Hepatocyte (in vitro differentiated cells): Measurements from ENCODE around the gene NUMB. TPM values are rescaled to one million over a fixed set of nuclear protein-coding genes. Genes with fewer than 3 reads are reported as not detected.

ENCODE experiments used
- DNase-seq: peaks from one replicate; pipeline ENCODE4 v3.0.0-alpha.2; 2016; ENCODE audit warnings: low spot score
- H2AFZ ChIP-seq: fragments of 200-600 bp; sonication (generic); 2 replicates; pipeline ENCODE4 v1.6.0; 2016; ENCODE audit warnings: antibody characterized with exemption, mild to moderate bottlenecking
- H3K27ac ChIP-seq: fragments of 200-600 bp; sonication (generic); 2 replicates; pipeline ENCODE4 v1.5.1; 2016; ENCODE audit warnings: mild to moderate bottlenecking
- H3K27me3 ChIP-seq: fragments of 200-600 bp; sonication (generic); 2 replicates; pipeline ENCODE4 v1.6.1; 2016
- H3K36me3 ChIP-seq: fragments of 200-600 bp; sonication (generic); replicated peaks from 2 replicates; pipeline ENCODE4 v1.5.1; 2016; ENCODE audit warnings: low read depth; ENCODE audit not compliant: insufficient read depth
- H3K4me1 ChIP-seq: fragments of 200-600 bp; sonication (generic); 2 replicates; pipeline ENCODE4 v1.5.1; 2016; ENCODE audit warnings: mild to moderate bottlenecking, moderate library complexity; ENCODE audit not compliant: insufficient read depth
- H3K4me2 ChIP-seq: fragments of 200-600 bp; sonication (generic); 2 replicates; pipeline ENCODE4 v1.6.0; 2016
- H3K4me3 ChIP-seq: fragments of 200-600 bp; sonication (generic); 2 replicates; pipeline ENCODE4 v1.5.1; 2016; ENCODE audit warnings: mild to moderate bottlenecking
- H3K79me2 ChIP-seq: fragments of 200-600 bp; sonication (generic); 2 replicates; pipeline ENCODE4 v1.6.0; 2017; ENCODE audit warnings: mild to moderate bottlenecking
- H3K9me2 ChIP-seq: fragments of 200-600 bp; sonication (generic); replicated peaks from 2 replicates; pipeline ENCODE4 v1.6.0; 2017; ENCODE audit warnings: mild to moderate bottlenecking; ENCODE audit not compliant: insufficient read depth
- H3K9me3 ChIP-seq: fragments of 200-600 bp; sonication (generic); 2 replicates; pipeline ENCODE4 v1.5.1; 2016; ENCODE audit warnings: low read depth, mild to moderate bottlenecking
- H4K20me1 ChIP-seq: fragments of 200-600 bp; sonication (generic); 2 replicates; pipeline ENCODE4 v1.6.0; 2016; ENCODE audit warnings: mild to moderate bottlenecking; ENCODE audit not compliant: insufficient read depth, poor library complexity, severe bottlenecking
- EZH2 ChIP-seq: fragments of 200-600 bp; sonication (generic); IDR thresholded peaks from 2 replicates; pipeline ENCODE4 v1.6.1; 2016; ENCODE audit warnings: antibody characterized with exemption, mild to moderate bottlenecking, borderline replicate concordance
- EZH2phosphoT487 ChIP-seq: fragments of 200-600 bp; sonication (generic); IDR thresholded peaks from one replicate; pipeline ENCODE4 v1.6.1; 2018; ENCODE audit warnings: antibody characterized with exemption, mild to moderate bottlenecking, low read depth, moderate library complexity; ENCODE audit not compliant: unreplicated experiment, severe bottlenecking
- WGBS: methylation state at CpG from one replicate; pipeline ENCODE4 v1.1.6; 2016; ENCODE audit warnings: low lambda C conversion rate; ENCODE audit errors: missing lambda C conversion rate; 5-methylcytosine and 5-hydroxymethylcytosine counted together
- polyA plus RNA-seq: library from polyadenylated mRNA; unstranded; fragments of >200 nt; fragmentation: Nextera tagmentation; extraction: Ambion mirVana; gene quantifications from 2 replicates; pipeline ENCODE4 v1.2.1, GENCODE V29; 2016
- total RNA-seq: library from RNA; depleted of rRNA; stranded (reverse); fragments of >200 nt; gene quantifications from 2 replicates; pipeline ENCODE4 v1.2.3, GENCODE V29; 2014
- TF ChIP-seq, protein P1 (sequence below): fragments of 200-600 bp; sonication (generic); IDR thresholded peaks from 2 replicates; pipeline ENCODE4 v1.5.1; 2016; ENCODE audit warnings: antibody characterized with exemption, mild to moderate bottlenecking; ENCODE audit not compliant: poor library complexity

Gene NUMB
- total and polyA plus RNA-seq, 2 experiments from 2014 or later: 35.3 to 45.8 TPM

GRCh38 chr14:73491256-73492042, 33.1 kb upstream of the NUMB start:
- no peaks in the 10 kb centered on the region for H3K9me2 ChIP-seq
- no peaks in the 10 kb centered on the region for H3K36me3 ChIP-seq
- peaks cover 10% of the 10 kb centered on the region for H3K4me1 ChIP-seq
- peak overlapping the region; percentile 85 for H2AFZ ChIP-seq
- H3K27me3 ChIP-seq: no peaks in the 10 kb centered on the region
- TF ChIP-seq, protein P1, sequence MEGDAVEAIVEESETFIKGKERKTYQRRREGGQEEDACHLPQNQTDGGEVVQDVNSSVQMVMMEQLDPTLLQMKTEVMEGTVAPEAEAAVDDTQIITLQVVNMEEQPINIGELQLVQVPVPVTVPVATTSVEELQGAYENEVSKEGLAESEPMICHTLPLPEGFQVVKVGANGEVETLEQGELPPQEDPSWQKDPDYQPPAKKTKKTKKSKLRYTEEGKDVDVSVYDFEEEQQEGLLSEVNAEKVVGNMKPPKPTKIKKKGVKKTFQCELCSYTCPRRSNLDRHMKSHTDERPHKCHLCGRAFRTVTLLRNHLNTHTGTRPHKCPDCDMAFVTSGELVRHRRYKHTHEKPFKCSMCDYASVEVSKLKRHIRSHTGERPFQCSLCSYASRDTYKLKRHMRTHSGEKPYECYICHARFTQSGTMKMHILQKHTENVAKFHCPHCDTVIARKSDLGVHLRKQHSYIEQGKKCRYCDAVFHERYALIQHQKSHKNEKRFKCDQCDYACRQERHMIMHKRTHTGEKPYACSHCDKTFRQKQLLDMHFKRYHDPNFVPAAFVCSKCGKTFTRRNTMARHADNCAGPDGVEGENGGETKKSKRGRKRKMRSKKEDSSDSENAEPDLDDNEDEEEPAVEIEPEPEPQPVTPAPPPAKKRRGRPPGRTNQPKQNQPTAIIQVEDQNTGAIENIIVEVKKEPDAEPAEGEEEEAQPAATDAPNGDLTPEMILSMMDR: no peak
- TF ChIP-seq EZH2phosphoT487 (no peak), EZH2 (no peak)
- WGBS: 3% methylated on average over 78 of the region's 94 CpGs
- H3K27ac ChIP-seq: peak overlapping the region; percentile 90
- peak overlapping the region; percentile 74 for H3K4me3 ChIP-seq
- DNase-seq: peak; percentile 73
- no peaks in the 10 kb centered on the region for H3K9me3 ChIP-seq
- H3K79me2 ChIP-seq: peaks cover 27% of the 10 kb centered on the region
- peaks cover 8% of the 10 kb centered on the region for H4K20me1 ChIP-seq
- H3K4me2 ChIP-seq: peak overlapping the region; percentile 90

GRCh38 chr14:73489481-73490175, 31.3 kb upstream of the NUMB start:
- Histone ChIP-seq H3K4me3 (no peak overlapping the region), H3K27me3 (no peaks in the 10 kb centered on the region), H3K27ac (no peak overlapping the region), H3K4me1 (peaks cover 10% of the 10 kb centered on the region), H4K20me1 (peaks cover 8% of the 10 kb centered on the region), H3K9me2 (no peaks in the 10 kb centered on the region), H2AFZ (no peak overlapping the region), H3K9me3 (no peaks in the 10 kb centered on the region), H3K36me3 (no peaks in the 10 kb centered on the region), H3K79me2 (peaks cover 23% of the 10 kb centered on the region), H3K4me2 (no peak overlapping the region)
- no peak for TF ChIP-seq EZH2phosphoT487
- TF ChIP-seq, protein P1: no peak
- no peak for TF ChIP-seq EZH2
- 61% methylated on average over 6 of the region's 6 CpGs for WGBS
- DNase-seq: no peak

DNA sequence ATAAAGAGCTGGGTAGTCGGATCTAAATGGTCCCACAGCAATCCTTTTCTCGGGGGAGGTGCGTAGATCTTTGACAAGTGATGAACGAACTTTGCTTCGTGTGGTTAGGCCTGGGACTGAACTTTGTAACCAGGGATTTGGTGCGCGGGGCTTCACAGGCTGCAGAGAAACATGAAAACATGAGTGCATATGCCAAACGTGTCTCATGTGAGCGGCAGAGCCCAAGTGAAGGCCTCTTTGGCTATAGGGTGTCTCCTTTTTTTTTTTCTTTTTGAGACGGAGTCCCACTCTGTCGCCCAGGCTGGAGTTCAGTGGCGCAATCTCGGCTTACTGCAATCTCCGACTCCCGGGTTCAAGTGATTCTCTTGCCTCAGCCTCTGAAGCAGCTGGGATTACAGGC, 20.3 kb upstream of the NUMB start:
- Histone ChIP-seq H4K20me1 (no peaks in the 10 kb centered on the region), H3K79me2 (no peaks in the 10 kb centered on the region), H3K4me3 (no peak overlapping the region), H3K27me3 (no peaks in the 10 kb centered on the region), H3K36me3 (no peaks in the 10 kb centered on the region), H3K4me1 (no peaks in the 10 kb centered on the region), H3K4me2 (no peak overlapping the region), H3K27ac (no peak overlapping the region), H3K9me2 (no peaks in the 10 kb centered on the region), H3K9me3 (no peaks in the 10 kb centered on the region), H2AFZ (no peak overlapping the region)
- no peak for DNase-seq
- WGBS: 75% methylated on average over 15 of the region's 15 CpGs
- TF ChIP-seq EZH2: no peak
- TF ChIP-seq, protein P1: no peak
- no peak for TF ChIP-seq EZH2phosphoT487
